Activated CD4-positive, alpha-beta T cell treated with anti-CD3 and anti-CD28 coated beads, Interleukin-2, Interleukin-6, amounts not matched to agents 100 ng/mL and 50 ng/mL, durations not matched to agents 16 hours and 8 hours (primary cell): Measurements from ENCODE around the gene ACTN3.
A peak's percentile ranks its signal among the peaks of the same experiment; 100 is the strongest.
"Not testable (repeated sequence)": the region's sequence is repeated elsewhere in the genome, so short reads cannot be mapped to it uniquely, and the experiment has no call there.

Source experiments
- DNase-seq: peaks from one replicate; pipeline ENCODE4 v3.0.0-alpha.2; 2020

Gene ACTN3

DNA sequence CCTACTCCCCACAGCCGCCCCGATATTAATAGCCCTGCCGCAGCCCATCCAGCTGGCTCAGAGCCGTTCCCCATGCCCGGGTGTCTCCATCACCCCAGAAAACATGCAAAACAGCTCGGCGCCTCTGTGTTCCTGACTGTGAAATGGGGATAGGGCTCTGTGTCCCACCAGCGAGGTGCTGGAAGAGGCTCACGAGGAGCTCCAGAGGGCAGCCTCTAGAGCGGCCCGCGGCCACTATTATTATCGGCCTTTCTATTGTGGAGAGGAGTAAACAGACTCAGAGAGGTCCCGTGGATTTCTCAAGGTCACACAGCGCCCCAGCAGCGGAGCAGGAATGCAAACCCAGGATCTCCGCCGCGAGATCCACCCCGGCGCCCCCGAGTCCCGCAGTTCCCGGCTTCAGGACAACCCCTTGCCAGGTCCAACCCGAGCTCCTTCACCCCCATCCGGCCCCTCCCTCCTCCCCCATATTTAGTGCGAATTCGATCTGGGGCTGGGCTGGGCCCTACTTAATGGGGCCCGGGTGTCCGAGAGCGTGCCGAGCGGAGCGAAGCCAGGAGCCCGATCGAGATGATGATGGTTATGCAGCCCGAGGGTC, at the start of gene ACTN3:
TSS of gene ACTN3 (plus strand) at position 536 of the 598 bp plus-strand sequence. CDS start at position 571, 35 bp downstream.
- peak; percentile 24 for DNase-seq

GRCh38 chr11:66497206-66497605, 49.5 kb upstream of the ACTN3 start:
- no peak for DNase-seq

DNA sequence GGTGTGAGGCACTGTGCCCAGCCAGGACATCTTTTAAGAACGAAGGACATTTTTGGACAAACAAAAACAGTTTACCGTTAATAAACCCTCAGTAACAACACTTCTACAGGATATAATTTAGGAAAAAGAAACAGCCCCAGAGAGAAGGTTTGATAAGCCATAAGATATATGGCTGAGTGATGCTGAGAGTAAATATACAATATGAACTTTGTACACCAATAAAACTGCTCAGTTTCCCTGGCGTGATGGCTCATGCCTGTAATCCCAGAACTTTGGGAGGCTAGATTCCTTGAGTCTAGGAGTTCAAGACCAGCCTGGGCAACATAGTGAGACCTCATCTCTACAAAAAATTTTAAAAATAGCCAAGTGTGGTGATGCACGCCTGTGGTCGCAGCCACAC, 48.2 kb upstream of the ACTN3 start:
- no peak for DNase-seq

- no peak for DNase-seq
These were observed 41.4 kb upstream of the ACTN3 start for GRCh38 chr11:66505276-66505816.

GRCh38 chr11:66509131-66509561, 37.6 kb upstream of the ACTN3 start:
- peak; percentile 14 for DNase-seq

DNA sequence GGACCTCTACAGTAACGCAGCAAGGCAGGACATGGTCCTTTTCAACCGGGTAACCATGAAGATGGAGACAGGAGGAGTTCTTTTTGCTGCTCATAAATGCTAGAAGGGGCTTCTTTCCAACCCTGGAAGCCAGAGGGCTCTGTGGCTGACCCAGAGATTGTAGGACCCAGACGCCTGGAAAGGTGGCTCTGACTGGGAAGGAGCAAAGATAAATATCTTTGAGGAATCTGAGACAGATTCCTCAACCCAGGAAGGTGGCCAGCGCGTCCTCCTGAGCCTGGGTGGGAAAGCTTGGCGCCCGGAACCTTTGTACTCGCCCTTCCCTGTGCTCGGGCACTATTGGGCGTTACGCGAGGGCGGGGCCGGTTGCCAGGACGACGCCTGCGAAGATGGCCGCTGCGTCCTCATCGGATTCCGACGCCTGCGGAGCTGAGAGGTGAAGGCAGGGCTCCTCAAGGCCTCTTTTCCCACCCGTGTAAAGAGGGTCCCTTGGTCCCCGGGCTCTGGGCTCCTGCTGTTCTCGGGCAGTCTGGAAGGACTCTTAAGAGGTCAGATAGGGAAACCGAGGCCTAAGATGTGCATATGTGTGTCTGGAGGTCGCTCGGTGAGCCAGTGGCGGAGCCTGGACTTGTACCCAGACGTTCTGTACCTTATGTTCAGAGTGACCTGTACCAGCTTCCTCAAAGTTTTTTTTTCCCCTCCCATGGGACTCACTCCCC, 36.3 kb upstream of the ACTN3 start, which contains the start of gene BBS1:
TSS of gene BBS1 (plus strand) at position 365 of the 719 bp plus-strand sequence. CDS start at position 390, 25 bp downstream.
- peak; percentile 84 for DNase-seq

- no peak for DNase-seq
These were observed 35.7 kb upstream of the ACTN3 start for GRCh38 chr11:66510990-66511339.

DNA sequence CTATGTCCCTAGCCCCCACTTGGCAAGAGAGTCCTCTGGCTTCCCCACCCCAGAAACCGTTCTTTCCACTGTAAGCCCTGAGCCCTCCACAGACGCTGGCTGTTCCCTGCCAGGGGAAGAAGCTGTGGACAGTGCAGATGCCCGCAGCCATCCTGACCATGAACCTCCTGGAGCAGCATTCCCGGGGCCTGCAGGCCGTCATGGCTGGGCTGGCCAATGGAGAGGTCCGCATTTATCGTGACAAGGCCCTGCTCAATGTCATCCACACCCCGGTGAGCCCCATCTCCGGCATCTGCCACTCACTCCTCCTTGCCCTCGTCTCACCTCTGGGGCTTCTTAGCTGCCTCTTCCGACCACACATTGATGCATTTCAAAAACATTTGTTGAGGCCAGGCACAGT, 23.1 kb upstream of the ACTN3 start:
- DNase-seq: no peak

DNA sequence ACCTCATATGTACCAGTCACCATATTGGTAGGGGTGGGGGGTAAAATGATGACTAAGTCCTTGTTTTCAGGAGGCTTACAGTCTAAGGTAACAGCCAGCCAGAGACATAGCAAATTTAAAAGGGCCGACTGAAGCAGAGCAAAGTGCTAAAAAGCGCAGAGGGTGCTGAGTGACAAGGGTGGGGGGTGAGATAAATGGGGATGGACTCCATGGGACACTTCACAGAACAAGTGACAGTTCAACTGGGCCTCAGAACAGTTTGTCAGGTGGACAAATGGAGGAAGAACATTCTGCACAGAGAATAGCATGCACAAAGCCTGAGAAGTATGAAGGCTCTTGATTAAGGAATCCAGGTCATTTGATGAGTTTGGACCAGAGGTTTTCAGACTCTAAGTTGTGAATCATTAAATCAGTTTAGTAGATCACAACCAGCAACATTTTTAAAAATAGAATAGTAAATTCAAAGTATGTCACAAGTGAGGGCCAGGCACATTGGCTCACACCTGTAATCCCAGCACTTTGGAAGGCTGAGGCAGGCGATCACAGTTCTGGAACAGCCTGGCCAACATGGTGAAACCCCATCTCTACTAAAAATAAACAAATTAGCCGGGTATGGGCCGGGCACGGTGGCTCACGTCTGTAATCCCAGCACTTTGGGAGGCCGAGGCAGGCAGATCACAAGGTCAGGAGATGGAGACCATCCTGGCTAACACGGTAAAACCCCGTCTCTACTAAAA, 22.2 kb upstream of the ACTN3 start:
- DNase-seq: no peak

- DNase-seq: no peak
These were observed 17.6 kb upstream of the ACTN3 start for GRCh38 chr11:66529069-66529468.

DNA sequence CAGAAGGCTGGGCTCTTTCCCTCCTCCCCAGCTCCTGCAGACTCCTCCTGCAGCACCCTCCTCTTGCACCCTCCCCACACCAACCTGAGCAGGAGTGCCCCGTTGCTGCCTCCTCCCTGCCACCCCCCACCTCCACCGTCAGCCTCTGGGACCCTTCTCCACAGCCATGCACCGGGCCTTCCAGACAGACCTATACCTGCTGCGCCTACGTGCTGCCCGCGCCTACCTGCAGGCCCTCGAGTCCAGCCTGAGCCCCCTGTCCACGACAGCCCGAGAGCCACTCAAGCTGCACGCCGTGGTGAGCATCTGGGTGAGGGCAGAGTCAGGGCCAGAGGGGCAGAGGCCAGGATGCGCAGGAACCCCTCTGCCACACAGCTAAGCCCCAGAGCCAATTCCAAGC, 17.0 kb upstream of the ACTN3 start:
- DNase-seq: no peak

DNA sequence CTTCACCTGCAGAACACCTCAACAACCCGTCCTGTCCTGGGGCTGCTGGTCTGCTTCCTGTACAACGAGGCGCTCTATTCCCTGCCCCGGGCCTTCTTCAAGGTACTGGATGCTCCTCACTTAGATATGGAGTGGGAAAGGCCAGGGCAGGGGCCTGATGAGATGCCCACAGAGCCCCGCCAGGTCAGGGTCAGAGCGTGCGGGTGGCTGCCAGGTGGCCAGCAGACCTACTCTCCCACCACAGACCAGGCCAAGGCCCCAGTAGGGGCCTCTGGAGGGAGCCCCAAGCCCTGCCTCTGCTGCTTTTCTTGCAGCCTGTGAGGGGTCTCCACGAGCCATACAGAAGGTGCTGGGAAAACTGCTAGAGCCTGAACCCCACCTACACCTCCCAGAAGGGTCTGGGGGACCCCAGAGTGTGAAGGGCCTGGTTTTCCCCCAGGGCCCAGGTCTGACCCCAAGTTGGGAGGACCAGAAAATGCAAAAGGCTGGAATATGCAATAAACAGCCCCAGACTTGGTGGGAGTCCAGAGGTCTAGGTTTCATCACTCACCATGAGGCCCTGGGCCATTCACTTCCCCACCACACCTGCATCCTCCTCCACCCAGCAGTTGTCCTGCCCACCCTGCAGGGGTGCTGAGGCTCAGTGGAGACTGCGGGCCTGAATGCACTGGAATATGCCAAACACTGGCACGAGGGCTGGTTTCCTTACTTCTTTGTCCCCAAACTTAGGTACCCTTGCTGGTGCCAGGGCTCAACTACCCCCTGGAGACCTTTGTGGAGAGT, 15.6 kb upstream of the ACTN3 start:
- no peak for DNase-seq

- DNase-seq: no peak
These were observed 14.9 kb upstream of the ACTN3 start for GRCh38 chr11:66531841-66532240.

GRCh38 chr11:66532784-66533183, 13.9 kb upstream of the ACTN3 start:
- no peak for DNase-seq

DNA sequence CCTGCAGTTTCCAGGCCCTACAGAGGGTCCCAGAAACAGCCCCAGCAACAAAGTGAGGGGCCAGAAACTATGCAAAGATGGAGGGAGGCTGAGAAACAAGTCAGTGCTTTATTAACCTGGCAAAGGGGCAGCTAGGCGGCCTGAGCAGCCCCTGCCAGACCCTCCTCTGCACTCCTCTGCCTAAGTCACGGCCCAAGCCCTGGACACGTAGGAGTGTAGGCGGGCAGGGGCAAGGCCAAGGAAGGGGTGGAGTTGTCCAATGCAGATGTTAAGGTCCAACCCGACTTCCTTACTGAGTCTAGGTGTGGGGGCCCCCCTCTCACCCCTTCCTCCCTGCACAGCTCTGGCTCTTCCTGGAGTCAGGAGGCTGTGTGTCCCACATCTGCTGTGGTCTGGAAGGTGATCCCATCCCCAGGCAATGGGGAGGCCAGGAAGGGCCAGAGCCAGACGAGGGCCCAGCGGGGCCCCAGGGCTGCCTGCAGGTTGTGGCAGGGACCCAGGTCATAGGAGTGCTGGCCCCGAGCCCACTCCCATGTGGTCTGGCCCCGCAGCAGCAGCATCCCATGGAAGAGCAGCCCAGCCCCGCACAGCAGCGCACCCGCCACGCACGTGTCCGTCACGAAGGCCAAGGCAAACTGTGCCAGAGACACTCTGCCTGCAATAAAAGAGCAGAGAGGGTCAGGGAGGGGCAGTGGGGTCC, 7.4 kb upstream of the ACTN3 start:
- DNase-seq: no peak

DNA sequence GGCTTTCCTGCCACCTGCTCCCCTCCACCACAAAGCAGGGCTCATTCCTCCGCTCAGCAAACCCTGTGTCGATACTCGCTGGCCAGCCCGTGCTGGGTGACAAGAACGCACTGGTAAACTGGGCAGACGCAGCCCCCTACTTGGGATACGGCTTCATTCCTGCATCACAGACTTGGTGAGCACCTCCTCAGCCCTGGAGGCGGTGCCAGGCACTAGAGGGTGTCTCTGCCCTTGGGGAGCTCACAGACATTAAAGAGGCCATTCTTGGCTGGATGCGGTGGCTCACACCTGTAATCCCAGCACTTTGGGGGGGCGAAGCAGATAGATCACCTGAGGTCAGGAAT, 6.9 kb upstream of the ACTN3 start:
- no peak for DNase-seq

- DNase-seq: not testable (repeated sequence)
These were observed 6.1 kb upstream of the ACTN3 start for GRCh38 chr11:66540598-66540997.

- no peak for DNase-seq
These were observed 4.8 kb upstream of the ACTN3 start for GRCh38 chr11:66541892-66542291.

GRCh38 chr11:66542362-66542761, 4.3 kb upstream of the ACTN3 start:
- DNase-seq: no peak

DNA sequence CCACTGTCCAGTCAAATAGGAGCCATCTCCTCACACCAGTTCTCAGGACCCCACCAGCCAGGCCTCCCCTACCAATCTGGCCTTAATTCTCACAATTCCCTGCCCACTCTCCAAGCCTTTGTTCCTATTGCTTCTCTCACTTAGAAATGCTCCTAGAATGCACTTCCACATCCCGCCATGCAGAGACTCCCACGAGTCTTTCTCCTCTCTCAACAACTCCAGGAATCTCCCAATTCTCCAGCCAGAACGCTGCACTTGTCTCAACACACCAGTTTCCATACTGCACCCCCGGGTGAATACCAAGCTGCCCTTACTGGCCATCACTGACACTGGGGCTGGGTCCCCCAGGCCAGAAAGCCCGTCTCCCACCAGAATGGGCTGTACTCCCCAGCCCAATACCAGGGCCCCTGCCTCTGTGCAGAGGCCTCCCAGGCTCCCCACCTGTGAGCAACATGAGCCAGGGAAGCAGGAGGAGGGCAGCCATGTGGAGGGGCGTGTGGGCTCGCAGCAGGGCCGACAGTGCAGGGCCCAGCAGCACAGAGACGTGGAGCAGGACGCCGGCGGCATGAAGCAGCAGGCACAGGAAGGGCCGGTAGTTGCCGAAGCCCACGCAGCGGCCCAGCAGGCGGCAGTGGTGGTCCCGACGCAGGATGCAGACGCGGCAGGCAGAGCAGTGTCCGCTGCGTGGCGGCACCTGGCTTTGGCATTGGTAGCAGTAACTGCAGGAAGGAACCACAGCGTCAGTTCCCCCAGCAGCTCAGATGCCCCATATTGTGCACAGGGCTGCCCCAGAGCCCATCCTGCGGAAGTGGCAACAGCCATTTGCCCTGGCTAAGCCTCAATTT, 3.2 kb upstream of the ACTN3 start:
- peak; percentile 70 for DNase-seq

DNA sequence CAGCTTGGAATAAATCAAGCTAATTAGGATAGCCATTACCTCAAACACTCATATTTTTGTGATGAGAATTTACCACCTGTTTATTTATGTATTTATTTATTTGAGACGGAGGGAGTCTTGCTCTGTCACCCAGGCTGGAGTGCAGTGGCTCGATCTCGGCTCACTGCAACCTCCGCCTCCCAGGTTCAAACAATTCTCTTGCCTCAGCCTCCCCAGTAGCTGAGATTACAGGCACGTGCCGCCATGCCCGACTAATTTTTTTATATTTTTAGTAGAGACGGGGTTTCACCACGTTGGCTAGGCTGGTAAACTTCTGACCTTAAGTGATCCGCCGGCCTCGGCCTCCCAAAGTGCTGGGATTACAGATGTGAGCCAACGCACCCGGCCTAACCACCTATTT, 1.8 kb upstream of the ACTN3 start:
- not testable (repeated sequence) for DNase-seq
